H1 (cell line): ENCODE data around the gene CCBE1. TPM values are rescaled to one million over a fixed set of nuclear protein-coding genes. Genes with fewer than 3 reads are reported as not detected.

Experiments used
- NANOG ChIP-seq: IDR thresholded peaks from 2 replicates; pipeline ENCODE4 v1.6.1; 2011; ENCODE audit warnings: low read length, low read depth, mild to moderate bottlenecking, inconsistent platforms; ENCODE audit not compliant: insufficient read depth, poor library complexity, severe bottlenecking
- polyA plus RNA-seq, 7 experiments: library from polyadenylated mRNA; depleted of rRNA in 3 of 7; stranded (reverse) in 5 of 7; unstranded in 2 of 7; fragments of >200 nt in 5 of 7; fragments of 200-250 nt in 2 of 7; gene quantifications; 1 replicate in 5 of 7; 2 replicates in 1 of 7; 4 replicates in 1 of 7; pipeline versions ENCODE4 v1.2.1 to v1.2.3, GENCODE V29; 2011 to 2013; ENCODE audit warnings: missing spikeins in 2 of 7, mixed read lengths in 2 of 7
- total RNA-seq: library from RNA; stranded (reverse); fragmentation: NEBNext Ultra II Directional; extraction: Animal tissue kit (Norgen Biotek cat#: 25700); gene quantifications from 2 replicates; pipeline ENCODE4 v1.2.1, GENCODE V29; 2021
- TF ChIP-seq, protein P1 (sequence below): IDR thresholded peaks from 2 replicates; pipeline ENCODE4 v1.6.1; 2011; ENCODE audit warnings: low read depth, mild to moderate bottlenecking, low read length; ENCODE audit not compliant: insufficient read depth
- TF ChIP-seq, protein P2 (sequence below): IDR thresholded peaks from 2 replicates; pipeline ENCODE4 v1.6.1; 2012; ENCODE audit warnings: inconsistent platforms
- TF ChIP-seq, protein P3 (sequence below): IDR thresholded peaks from 2 replicates; pipeline ENCODE4 v1.6.1; 2012; ENCODE audit warnings: inconsistent platforms

CCBE1 gene
- total and polyA plus RNA-seq, 2 of the 8 experiments (the other 6 are each of a cell fraction or from before 2014, with no cell fraction given): 2.1 to 2.6 TPM

DNA sequence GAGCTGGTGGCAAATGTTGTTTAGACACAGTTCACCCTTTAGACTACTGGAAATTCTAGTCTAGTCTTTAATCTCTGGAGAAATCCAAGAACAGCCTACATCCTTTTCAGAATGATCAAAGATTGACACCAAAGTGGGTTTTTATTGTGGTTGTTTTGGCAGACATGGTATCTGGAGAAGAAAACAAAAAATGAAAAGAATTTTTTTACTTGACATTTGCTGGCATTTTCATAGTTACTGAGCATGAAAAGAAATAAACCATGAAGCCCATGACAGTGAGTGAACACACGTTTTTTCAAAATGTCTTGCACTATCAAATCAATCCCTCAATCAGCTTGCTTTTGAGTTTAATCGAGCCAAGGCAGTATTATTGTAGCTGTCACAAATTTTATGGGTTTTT is 125.3 kb downstream of the CCBE1 start (continued):
- TF ChIP-seq, protein P1, sequence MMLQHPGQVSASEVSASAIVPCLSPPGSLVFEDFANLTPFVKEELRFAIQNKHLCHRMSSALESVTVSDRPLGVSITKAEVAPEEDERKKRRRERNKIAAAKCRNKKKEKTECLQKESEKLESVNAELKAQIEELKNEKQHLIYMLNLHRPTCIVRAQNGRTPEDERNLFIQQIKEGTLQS: no peak
- TF ChIP-seq, protein P2, sequence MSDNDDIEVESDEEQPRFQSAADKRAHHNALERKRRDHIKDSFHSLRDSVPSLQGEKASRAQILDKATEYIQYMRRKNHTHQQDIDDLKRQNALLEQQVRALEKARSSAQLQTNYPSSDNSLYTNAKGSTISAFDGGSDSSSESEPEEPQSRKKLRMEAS: no peak
- TF ChIP-seq, protein P3, sequence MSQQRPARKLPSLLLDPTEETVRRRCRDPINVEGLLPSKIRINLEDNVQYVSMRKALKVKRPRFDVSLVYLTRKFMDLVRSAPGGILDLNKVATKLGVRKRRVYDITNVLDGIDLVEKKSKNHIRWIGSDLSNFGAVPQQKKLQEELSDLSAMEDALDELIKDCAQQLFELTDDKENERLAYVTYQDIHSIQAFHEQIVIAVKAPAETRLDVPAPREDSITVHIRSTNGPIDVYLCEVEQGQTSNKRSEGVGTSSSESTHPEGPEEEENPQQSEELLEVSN: no peak
- TF ChIP-seq NANOG: no peak
